ENCODE data around the gene NHERF2. TPM values are rescaled to one million over a fixed set of nuclear protein-coding genes. Genes with fewer than 3 reads are reported as not detected.
A peak's percentile ranks its signal among the peaks of the same experiment; 100 is the strongest.

The NHERF2 gene
- total RNA-seq, 1 donor from 2014 or later = 78.8 TPM

DNA sequence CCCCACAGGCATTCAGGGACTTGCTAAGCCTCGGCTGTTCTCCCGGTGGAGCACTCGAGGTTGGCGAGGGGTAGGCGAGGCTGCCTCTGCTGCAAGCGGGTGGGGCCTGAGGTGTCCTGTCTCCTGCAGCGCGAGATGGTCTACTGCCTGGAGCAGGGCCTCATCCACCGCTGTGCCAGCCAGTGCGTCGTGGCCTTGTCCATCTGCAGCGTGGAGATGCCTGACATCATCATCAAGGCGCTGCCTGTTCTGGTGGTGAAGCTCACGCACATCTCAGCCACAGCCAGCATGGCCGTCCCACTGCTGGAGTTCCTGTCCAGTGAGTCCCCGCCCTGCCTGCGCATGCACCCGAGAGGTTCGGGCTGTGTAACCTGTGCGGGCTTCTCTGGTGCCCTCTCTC is 47.4 kb downstream of the NHERF2 start:
- peaks cover 27% of the 10 kb centered on the region for H3K36me3 Mint-ChIP-seq (ENCODE audit: low read depth, unreplicated experiment)

DNA sequence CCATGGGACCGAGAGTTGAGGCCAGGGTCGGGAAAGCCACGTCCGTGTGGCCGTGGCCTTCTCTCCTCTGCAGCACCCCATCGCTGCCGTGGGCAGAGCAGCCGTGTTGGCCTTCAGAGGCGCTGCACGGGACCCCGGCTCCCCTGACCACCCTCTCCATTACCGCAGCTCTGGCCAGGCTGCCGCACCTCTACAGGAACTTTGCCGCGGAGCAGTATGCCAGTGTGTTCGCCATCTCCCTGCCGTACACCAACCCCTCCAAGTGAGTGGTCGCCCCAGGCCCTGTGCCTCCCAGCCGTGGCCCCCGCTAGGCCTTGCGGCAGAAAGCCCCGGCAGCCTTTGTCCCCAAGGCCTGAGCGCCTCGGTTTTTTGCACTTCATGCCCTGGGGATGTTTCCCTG is 48.9 kb downstream of the NHERF2 start:
- Mint-ChIP-seq H3K36me3 (ENCODE audit: low read depth, unreplicated experiment) (peaks cover 22% of the 10 kb centered on the region), H3K27ac (ENCODE audit: unreplicated experiment) (no peak overlapping the region), H3K9me3 (ENCODE audit: unreplicated experiment) (no peaks in the 10 kb centered on the region), H3K4me1 (ENCODE audit: unreplicated experiment) (no peaks in the 10 kb centered on the region), H3K4me3 (ENCODE audit: unreplicated experiment) (no peak overlapping the region), H3K27me3 (ENCODE audit: unreplicated experiment) (peaks cover 4% of the 10 kb centered on the region)
- TF ChIP-seq, protein P1, sequence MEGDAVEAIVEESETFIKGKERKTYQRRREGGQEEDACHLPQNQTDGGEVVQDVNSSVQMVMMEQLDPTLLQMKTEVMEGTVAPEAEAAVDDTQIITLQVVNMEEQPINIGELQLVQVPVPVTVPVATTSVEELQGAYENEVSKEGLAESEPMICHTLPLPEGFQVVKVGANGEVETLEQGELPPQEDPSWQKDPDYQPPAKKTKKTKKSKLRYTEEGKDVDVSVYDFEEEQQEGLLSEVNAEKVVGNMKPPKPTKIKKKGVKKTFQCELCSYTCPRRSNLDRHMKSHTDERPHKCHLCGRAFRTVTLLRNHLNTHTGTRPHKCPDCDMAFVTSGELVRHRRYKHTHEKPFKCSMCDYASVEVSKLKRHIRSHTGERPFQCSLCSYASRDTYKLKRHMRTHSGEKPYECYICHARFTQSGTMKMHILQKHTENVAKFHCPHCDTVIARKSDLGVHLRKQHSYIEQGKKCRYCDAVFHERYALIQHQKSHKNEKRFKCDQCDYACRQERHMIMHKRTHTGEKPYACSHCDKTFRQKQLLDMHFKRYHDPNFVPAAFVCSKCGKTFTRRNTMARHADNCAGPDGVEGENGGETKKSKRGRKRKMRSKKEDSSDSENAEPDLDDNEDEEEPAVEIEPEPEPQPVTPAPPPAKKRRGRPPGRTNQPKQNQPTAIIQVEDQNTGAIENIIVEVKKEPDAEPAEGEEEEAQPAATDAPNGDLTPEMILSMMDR (IDR thresholded peaks at IDR 0.05; ENCODE audit: unreplicated experiment) = no peak
- no peak for DNase-seq (ENCODE audit: low spot score)

More for the DNA sequence above, 47.4 kb downstream of the NHERF2 start:
- H3K4me1 Mint-ChIP-seq (ENCODE audit: unreplicated experiment) = no peaks in the 10 kb centered on the region
- H3K9me3 Mint-ChIP-seq (ENCODE audit: unreplicated experiment) = no peaks in the 10 kb centered on the region
- no peak overlapping the region for H3K27ac Mint-ChIP-seq (ENCODE audit: unreplicated experiment)
- H3K27me3 Mint-ChIP-seq (ENCODE audit: unreplicated experiment) = peaks cover 4% of the 10 kb centered on the region
- H3K4me3 Mint-ChIP-seq (ENCODE audit: unreplicated experiment) = no peak overlapping the region
- no peak for DNase-seq (ENCODE audit: low spot score)
- TF ChIP-seq, protein P1 (IDR thresholded peaks at IDR 0.05; ENCODE audit: unreplicated experiment) = no peak

DNA sequence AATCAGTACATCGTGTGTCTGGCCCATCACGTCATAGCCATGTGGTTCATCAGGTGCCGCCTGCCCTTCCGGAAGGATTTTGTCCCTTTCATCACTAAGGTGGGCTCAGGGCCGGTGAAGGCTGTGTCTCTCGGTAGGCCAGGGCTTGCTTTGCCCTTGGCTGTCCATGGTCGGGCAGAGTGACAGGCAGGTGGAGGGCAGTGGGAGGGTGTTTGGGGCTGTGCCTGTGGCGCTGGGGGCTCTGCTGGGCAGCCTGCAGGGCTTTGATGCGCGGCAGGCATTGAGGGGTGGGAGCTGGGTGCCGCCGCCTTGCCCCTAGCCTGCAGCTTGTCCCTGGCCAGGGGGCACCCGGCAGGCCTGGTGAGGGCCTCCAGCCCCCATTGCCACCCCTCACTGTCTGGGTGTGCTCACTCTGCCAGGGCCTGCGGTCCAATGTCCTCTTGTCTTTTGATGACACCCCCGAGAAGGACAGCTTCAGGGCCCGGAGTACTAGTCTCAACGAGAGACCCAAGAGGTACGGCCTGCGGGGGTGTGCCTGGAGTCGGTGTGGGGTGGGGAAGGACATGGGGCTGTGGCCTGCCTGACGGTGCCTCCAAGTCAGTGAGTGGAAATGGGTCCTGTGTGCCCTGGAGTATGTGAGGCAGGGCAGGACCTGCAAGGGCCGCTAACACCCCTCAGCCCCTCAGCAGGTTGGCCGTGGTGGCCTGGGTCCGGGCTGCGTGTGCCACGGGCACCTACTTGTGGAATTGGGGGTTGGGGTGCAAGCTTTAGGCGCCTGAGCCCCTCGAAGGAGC is 49.6 kb downstream of the NHERF2 start:
- H3K4me1 Mint-ChIP-seq (ENCODE audit: unreplicated experiment) = no peaks in the 10 kb centered on the region
- H3K4me3 Mint-ChIP-seq (ENCODE audit: unreplicated experiment) = no peak overlapping the region
- DNase-seq (ENCODE audit: low spot score) = no peak
- H3K27me3 Mint-ChIP-seq (ENCODE audit: unreplicated experiment) = peaks cover 4% of the 10 kb centered on the region
- H3K36me3 Mint-ChIP-seq (ENCODE audit: low read depth, unreplicated experiment) = peaks cover 22% of the 10 kb centered on the region
- H3K27ac Mint-ChIP-seq (ENCODE audit: unreplicated experiment) = no peak overlapping the region
- TF ChIP-seq, protein P1 (IDR thresholded peaks at IDR 0.05; ENCODE audit: unreplicated experiment) = no peak
- H3K9me3 Mint-ChIP-seq (ENCODE audit: unreplicated experiment) = no peaks in the 10 kb centered on the region

DNA sequence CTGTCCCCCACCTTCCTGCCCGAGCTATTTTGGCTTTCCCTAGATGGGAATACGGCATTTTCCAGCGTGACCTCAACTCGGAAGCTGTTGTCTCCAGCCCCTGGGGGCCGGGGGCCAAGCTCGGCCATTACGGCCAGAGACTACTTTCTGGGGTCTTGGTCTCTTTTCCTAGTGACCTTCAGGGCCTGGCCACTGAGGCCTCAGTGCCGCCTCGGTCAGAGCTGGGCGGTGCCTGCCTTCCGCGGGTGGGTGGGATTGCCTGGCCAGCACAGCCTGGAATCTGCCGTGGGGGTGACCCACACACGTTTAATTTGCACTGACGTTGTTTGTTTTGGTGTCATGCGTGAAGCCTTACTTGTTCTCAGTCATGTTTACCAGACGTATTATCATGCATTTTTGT is 50.3 kb downstream of the NHERF2 start:
- TF ChIP-seq, protein P1 (IDR thresholded peaks at IDR 0.05; ENCODE audit: unreplicated experiment) = no peak
- Mint-ChIP-seq H3K27me3 (ENCODE audit: unreplicated experiment) (peaks cover 3% of the 10 kb centered on the region), H3K4me1 (ENCODE audit: unreplicated experiment) (no peaks in the 10 kb centered on the region), H3K9me3 (ENCODE audit: unreplicated experiment) (no peaks in the 10 kb centered on the region), H3K27ac (ENCODE audit: unreplicated experiment) (no peak overlapping the region), H3K36me3 (ENCODE audit: low read depth, unreplicated experiment) (peaks cover 22% of the 10 kb centered on the region), H3K4me3 (ENCODE audit: unreplicated experiment) (peak overlapping the region; percentile 47)
- no peak for DNase-seq (ENCODE audit: low spot score)

DNA sequence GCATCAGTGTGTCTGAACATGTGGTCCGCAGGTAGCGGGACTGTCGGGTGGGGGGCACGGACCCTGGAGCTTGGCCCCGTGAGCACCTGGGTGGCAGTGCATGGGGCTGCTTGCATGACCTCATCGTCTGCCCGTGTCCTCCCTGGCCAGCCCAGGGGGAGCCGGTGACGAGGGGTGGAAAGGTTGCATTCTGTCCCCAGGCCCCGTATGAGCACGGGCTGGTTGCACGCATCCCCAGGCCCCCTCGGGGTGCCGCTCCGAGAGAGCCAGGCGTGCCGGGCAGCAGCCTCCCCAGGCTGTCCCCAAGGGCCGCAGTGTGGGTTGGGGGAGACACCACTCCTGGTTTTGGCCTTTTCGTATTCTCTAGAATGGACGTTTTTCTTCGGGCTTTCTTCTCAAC is 51.0 kb downstream of the NHERF2 start:
- H3K4me1 Mint-ChIP-seq (ENCODE audit: unreplicated experiment) = peaks cover 3% of the 10 kb centered on the region
- H3K36me3 Mint-ChIP-seq (ENCODE audit: low read depth, unreplicated experiment) = peaks cover 27% of the 10 kb centered on the region
- no peak overlapping the region for H3K27ac Mint-ChIP-seq (ENCODE audit: unreplicated experiment)
- TF ChIP-seq, protein P1 (IDR thresholded peaks at IDR 0.05; ENCODE audit: unreplicated experiment) = no peak
- no peak for DNase-seq (ENCODE audit: low spot score)
- H3K4me3 Mint-ChIP-seq (ENCODE audit: unreplicated experiment) = no peak overlapping the region
- H3K9me3 Mint-ChIP-seq (ENCODE audit: unreplicated experiment) = no peaks in the 10 kb centered on the region
- peaks cover 3% of the 10 kb centered on the region for H3K27me3 Mint-ChIP-seq (ENCODE audit: unreplicated experiment)
